ENCODE data around the gene METTL13. TPM values are rescaled to one million over a fixed set of nuclear protein-coding genes. Genes with fewer than 3 reads are reported as not detected.

METTL13 gene
- total RNA-seq, 4 donors from 2014 or later = 14.1 to 30.4 (median 15.7) TPM

GRCh38 chr1:171762143-171762563 lies 19.3 kb upstream of the METTL13 start:
- H3K27ac ChIP-seq = no peak overlapping the region
- no peaks in the 10 kb centered on the region for H3K36me3 ChIP-seq
- ATAC-seq = no peak
- H3K9me3 ChIP-seq = no peaks in the 10 kb centered on the region
- no peaks in the 10 kb centered on the region for H3K27me3 ChIP-seq
- TF ChIP-seq CTCF (IDR thresholded peaks at IDR 0.05) = no peak
- WGBS, 2 donors (ENCODE audit: low coverage in 1 of 2) = 93% methylated on average over 2 of the region's 6 CpGs; no CpG with 5 or more reads in 1 of the 2 donors
- H3K4me1 ChIP-seq = peaks cover 0 to 4% (median 0%) of the 10 kb centered on the region in 3 donors
- no peak overlapping the region for H3K4me3 ChIP-seq

- Histone ChIP-seq H3K27ac (no peak overlapping the region), H3K27me3 (no peaks in the 10 kb centered on the region), H3K4me3 (no peak overlapping the region), H3K36me3 (no peaks in the 10 kb centered on the region), H3K9me3 (no peaks in the 10 kb centered on the region), H3K4me1 (no peaks in the 10 kb centered on the region)
- WGBS, 2 donors (ENCODE audit: low coverage in 1 of 2) = 80 to 81% methylated on average over 1 to 6 of the region's 6 CpGs
- ATAC-seq = no peak
- TF ChIP-seq CTCF (IDR thresholded peaks at IDR 0.05) = no peak
- TF ChIP-seq POLR2A (IDR thresholded peaks at IDR 0.05) = no peak
- no peak for TF ChIP-seq EP300 (IDR thresholded peaks at IDR 0.05)
- TF ChIP-seq POLR2AphosphoS5 (IDR thresholded peaks at IDR 0.05) = no peak
Observed at GRCh38 chr1:171763764-171764163, 17.7 kb upstream of the METTL13 start.

- Histone ChIP-seq H3K9me3 (no peaks in the 10 kb centered on the region), H3K4me1 (no peaks in the 10 kb centered on the region), H3K4me3 (no peak overlapping the region), H3K27ac (no peak overlapping the region), H3K36me3 (no peaks in the 10 kb centered on the region), H3K27me3 (no peaks in the 10 kb centered on the region)
- TF ChIP-seq POLR2A (IDR thresholded peaks at IDR 0.05) = no peak
- no peak for TF ChIP-seq EP300 (IDR thresholded peaks at IDR 0.05)
- TF ChIP-seq CTCF (IDR thresholded peaks at IDR 0.05) = no peak
- ATAC-seq = no peak
- 65 to 66% methylated on average over 2 to 3 of the region's 3 CpGs for WGBS, 2 donors (ENCODE audit: low coverage in 1 of 2)
Observed at GRCh38 chr1:171769171-171769570, 12.3 kb upstream of the METTL13 start.

GRCh38 chr1:171769754-171770153 lies 11.7 kb upstream of the METTL13 start:
- ATAC-seq = no peak
- Histone ChIP-seq H3K4me3 (no peak overlapping the region), H3K4me1 (no peaks in the 10 kb centered on the region), H3K27me3 (no peaks in the 10 kb centered on the region), H3K36me3 (no peaks in the 10 kb centered on the region), H3K27ac (no peak overlapping the region), H3K9me3 (no peaks in the 10 kb centered on the region)
- 68% methylated on average over 1 of the region's 1 CpG; no CpG with 5 or more reads in 1 of the 2 donors for WGBS, 2 donors (ENCODE audit: low coverage in 1 of 2)
- TF ChIP-seq CTCF (IDR thresholded peaks at IDR 0.05) (no peak), POLR2A (IDR thresholded peaks at IDR 0.05) (no peak), POLR2AphosphoS5 (IDR thresholded peaks at IDR 0.05) (no peak), EP300 (IDR thresholded peaks at IDR 0.05) (no peak)

- H3K4me3 ChIP-seq = no peak overlapping the region
- no peaks in the 10 kb centered on the region for H3K4me1 ChIP-seq
- WGBS, 2 donors (ENCODE audit: low coverage in 1 of 2) = 95 to 100% methylated on average over 1 to 2 of the region's 2 CpGs
- H3K27ac ChIP-seq = no peak overlapping the region
- TF ChIP-seq POLR2A (IDR thresholded peaks at IDR 0.05) = no peak
- H3K9me3 ChIP-seq = no peaks in the 10 kb centered on the region
- H3K36me3 ChIP-seq = no peaks in the 10 kb centered on the region
- H3K27me3 ChIP-seq = no peaks in the 10 kb centered on the region
- ATAC-seq = no peak
Observed at GRCh38 chr1:171772312-171772711, 9.1 kb upstream of the METTL13 start.

All from gastroesophageal sphincter (tissue), 4 donors.